Measurements from ENCODE around the gene ACTMAP. TPM values are rescaled to one million over a fixed set of nuclear protein-coding genes. Genes with fewer than 3 reads are reported as not detected.

ACTMAP gene
- total RNA-seq, 1 donor from 2014 or later = 9.5 TPM

DNA sequence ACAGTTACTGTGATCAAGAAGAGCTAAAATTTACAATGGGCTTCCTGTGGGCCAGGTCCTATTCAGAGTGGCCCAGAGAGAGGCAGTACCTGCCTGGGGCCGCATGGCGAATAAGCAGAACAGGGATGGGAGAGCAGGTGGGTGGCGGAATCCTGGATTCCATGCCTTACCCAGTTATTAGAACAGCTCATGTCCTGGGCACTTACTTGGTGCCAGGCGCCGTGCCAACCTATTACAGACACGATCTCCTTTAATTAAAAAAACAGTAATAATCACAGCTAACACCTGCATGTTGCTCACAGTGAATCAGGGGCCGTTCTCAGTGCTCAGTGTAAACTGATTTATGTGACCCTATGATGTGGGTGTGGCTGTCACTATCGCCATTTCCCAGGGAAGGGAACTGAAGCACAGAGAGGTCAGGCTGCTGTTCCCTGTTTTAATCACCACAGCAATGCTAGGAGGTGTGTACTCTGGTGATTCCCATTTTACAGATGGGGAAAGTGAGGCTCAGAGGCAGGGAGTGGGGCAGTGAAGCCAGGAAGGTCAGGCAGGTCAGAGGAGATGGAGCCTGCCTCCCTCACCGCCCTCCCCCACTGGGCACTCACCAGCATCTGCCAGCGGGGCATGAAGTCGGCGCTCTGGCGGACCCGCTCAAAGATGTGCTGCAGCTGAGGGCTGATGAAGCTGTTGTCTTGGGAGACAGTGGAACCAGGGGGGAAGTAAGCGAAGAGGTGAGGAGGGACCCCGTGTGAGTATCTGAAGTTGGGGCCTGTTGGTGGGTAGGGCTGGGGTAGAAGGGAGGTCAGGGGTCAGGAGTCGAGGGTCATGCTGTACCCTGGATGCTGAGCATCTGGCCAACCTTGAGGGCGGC, 45.6 kb downstream of the ACTMAP start:
- Mint-ChIP-seq H3K36me3 (ENCODE audit: low read depth) (peaks cover 37% of the 10 kb centered on the region), H3K4me1 (ENCODE audit: low read depth) (peaks cover 7% of the 10 kb centered on the region), H3K9me3 (no peaks in the 10 kb centered on the region)

DNA sequence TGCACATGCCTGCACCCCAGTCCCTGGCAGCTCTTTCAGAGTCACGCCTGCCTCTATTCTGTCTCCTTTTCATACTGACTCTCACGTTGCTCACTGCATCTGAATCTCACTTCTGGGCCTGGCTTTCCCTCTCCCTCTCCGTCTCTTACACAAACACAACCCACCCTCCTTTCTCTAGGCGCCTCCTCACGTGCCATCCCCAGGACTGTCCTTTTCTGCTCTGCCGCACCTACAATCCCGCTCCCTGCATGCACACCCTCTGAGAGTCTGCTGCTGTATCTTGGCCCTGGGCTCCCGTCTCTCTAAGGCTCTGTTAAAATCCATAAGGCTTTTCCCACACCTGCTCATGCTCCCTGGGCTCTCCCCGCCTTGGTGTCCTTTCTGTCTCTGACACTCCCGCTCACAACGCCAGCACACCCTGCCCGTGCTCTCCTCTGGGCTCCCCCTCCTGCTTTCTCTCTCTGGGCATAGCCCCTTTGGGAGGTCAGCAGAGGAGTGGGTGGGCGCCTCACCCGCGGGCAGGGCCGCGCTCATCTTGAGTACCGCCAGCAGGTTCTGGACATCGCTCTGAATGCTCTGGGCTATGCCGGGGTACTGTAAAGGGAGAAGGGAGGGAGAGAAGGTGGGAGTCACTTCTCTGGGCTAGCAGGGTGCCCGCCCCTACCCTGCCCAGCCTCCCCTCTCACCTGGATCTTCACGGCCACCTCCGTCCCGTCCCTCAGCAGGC, 47.1 kb downstream of the ACTMAP start:
- Mint-ChIP-seq H3K27ac (no peak overlapping the region), H3K36me3 (ENCODE audit: low read depth) (peaks cover 30% of the 10 kb centered on the region), H3K27me3 (ENCODE audit: insufficient read depth) (no peaks in the 10 kb centered on the region), H3K4me3 (no peak overlapping the region), H3K9me3 (no peaks in the 10 kb centered on the region), H3K4me1 (ENCODE audit: low read depth) (no peaks in the 10 kb centered on the region)
- intact Hi-C loops (cut with micrococcal nuclease) = no loop called here
- no peak for DNase-seq (ENCODE audit: low spot score)

More for the DNA sequence above, 45.6 kb downstream of the ACTMAP start:
- no peaks in the 10 kb centered on the region for H3K27me3 Mint-ChIP-seq (ENCODE audit: insufficient read depth)
- intact Hi-C loops (cut with micrococcal nuclease) = no loop called here
- no peak overlapping the region for H3K4me3 Mint-ChIP-seq
- H3K27ac Mint-ChIP-seq = no peak overlapping the region
- no peak for DNase-seq (ENCODE audit: low spot score)

DNA sequence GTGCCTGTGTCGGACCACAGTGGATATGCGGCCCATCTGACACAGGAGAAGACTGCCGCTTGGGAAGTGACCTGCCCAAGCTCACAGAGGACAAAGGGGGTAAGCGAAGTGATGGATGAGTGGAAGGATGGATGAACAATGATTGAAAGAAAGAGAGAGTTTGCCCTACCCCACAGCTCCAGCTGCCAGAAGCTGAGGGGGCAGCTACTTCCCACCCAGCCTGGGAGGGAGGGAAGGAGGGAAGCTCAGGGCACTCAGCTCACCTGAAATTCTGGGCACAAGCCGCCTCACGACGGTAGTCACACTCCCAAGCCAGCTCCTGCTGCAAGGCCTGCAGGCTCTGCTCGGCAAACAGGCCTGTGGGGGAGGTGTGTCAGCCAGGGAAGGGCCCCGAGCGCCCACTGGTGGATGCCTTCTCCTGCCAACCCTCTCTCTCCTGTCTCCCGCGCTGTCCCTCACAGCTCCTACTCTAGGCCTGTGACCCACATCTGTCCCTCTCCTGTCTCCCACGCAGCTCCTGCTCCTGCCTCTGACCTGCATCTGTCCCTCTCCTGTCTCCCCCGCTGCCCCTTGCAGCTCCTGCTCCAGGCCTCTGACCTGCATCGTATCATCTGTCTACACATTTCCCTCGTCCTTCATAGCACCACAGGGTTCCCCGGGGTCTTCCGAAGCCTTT, 47.8 kb downstream of the ACTMAP start:
- DNase-seq (ENCODE audit: low spot score) = no peak
- Mint-ChIP-seq H3K9me3 (no peaks in the 10 kb centered on the region), H3K4me1 (ENCODE audit: low read depth) (no peaks in the 10 kb centered on the region), H3K36me3 (ENCODE audit: low read depth) (peaks cover 29% of the 10 kb centered on the region), H3K27ac (no peak overlapping the region), H3K27me3 (ENCODE audit: insufficient read depth) (no peaks in the 10 kb centered on the region), H3K4me3 (no peak overlapping the region)
- intact Hi-C loops (cut with micrococcal nuclease) = no loop called here

DNA sequence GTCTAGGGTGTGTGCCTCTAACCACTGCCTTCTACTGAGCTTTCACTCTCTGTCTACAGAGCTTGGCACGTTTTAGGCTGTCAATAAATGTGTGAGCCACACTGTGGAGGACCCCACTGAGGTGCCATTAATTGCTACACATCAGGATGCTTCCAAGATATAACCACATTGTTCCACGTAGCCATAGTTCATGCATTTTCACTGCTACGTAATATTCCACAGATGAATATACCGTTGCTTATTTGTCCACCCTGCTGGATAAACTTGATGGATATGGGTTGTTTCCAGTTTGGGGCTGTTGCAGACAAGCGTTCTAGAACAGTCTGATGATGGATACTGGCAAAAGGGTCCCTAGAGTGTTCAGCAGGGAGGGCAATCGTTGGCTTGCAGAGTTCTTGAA, 48.5 kb downstream of the ACTMAP start:
- H3K4me1 Mint-ChIP-seq (ENCODE audit: low read depth) = no peaks in the 10 kb centered on the region
- H3K4me3 Mint-ChIP-seq = no peak overlapping the region
- no peaks in the 10 kb centered on the region for H3K9me3 Mint-ChIP-seq
- H3K36me3 Mint-ChIP-seq (ENCODE audit: low read depth) = peaks cover 25% of the 10 kb centered on the region
- intact Hi-C loops (cut with micrococcal nuclease) = no loop called here
- no peaks in the 10 kb centered on the region for H3K27me3 Mint-ChIP-seq (ENCODE audit: insufficient read depth)
- no peak overlapping the region for H3K27ac Mint-ChIP-seq
- DNase-seq (ENCODE audit: low spot score) = no peak

DNA sequence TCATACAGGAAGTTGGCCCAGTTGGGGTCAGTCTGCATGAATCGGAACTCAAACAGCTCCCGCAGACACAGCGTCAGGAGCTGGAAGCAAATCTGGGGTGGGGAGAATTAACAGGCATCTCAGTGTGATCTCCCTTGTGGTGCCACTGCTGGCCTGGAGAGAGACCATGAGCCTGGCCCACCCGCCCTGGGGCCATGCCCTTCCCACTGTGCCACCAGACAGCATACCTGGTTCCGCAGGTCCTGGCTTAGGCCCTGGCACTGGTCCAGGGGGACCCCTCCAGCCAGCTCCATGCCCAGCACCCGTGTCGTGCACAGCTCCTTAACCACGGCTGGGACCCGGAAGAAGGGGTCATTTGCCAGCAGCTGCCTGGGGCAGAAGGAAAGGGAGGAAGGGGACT, 50.2 kb downstream of the ACTMAP start:
- no peak for DNase-seq (ENCODE audit: low spot score)
- no peaks in the 10 kb centered on the region for H3K9me3 Mint-ChIP-seq
- H3K27ac Mint-ChIP-seq = no peak overlapping the region
- H3K27me3 Mint-ChIP-seq (ENCODE audit: insufficient read depth) = no peaks in the 10 kb centered on the region
- H3K36me3 Mint-ChIP-seq (ENCODE audit: low read depth) = peaks cover 23% of the 10 kb centered on the region
- intact Hi-C loops (cut with micrococcal nuclease) = no loop called here
- no peak overlapping the region for H3K4me3 Mint-ChIP-seq
- H3K4me1 Mint-ChIP-seq (ENCODE audit: low read depth) = no peaks in the 10 kb centered on the region

DNA sequence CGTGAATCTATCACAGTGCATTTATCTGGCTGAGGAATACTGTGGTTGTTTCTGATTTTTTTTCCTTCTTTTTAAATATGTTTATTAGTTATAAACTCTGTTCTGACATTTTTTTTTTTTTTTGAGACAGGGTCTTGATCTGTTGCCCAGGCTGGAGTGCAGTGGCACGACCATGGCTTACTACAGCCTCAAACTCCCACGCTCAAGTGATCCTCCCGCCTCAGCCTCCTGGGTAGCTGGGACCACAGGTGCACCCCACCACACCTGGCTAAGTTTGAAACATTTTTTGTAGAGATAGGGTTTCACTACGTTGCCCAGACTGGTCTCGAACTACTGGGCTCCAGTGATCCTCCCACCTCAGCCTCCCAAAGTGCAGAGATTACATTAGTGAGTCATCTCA, 53.3 kb downstream of the ACTMAP start:
- intact Hi-C loops (cut with micrococcal nuclease) = no loop called here
- H3K27ac Mint-ChIP-seq = no peak overlapping the region
- no peak overlapping the region for H3K4me3 Mint-ChIP-seq
- H3K27me3 Mint-ChIP-seq (ENCODE audit: insufficient read depth) = no peaks in the 10 kb centered on the region
- H3K36me3 Mint-ChIP-seq (ENCODE audit: low read depth) = peaks cover 10% of the 10 kb centered on the region
- H3K4me1 Mint-ChIP-seq (ENCODE audit: low read depth) = no peaks in the 10 kb centered on the region
- DNase-seq (ENCODE audit: low spot score) = no peak
- H3K9me3 Mint-ChIP-seq = no peaks in the 10 kb centered on the region

DNA sequence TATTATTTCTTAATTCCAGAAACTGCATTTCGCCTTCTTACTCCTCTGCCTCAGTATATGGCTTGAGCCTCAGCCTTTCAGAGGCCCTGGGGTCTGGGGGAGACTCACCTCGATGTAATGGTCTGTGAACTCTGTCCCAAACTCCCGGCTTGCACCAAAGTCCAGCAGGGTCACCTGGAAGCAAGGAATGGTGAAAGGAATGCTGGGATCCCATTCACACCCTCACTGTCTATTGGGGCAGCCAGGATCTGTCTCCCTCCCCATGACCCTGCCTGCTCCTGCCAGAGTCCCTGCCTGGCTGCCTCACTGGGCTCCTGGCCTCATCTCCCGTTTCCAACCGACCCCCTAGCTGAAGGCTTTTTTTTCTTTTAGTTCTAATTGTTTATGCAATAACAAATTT, 54.4 kb downstream of the ACTMAP start:
- Mint-ChIP-seq H3K27ac (no peak overlapping the region), H3K36me3 (ENCODE audit: low read depth) (peaks cover 8% of the 10 kb centered on the region), H3K4me1 (ENCODE audit: low read depth) (no peaks in the 10 kb centered on the region), H3K27me3 (ENCODE audit: insufficient read depth) (no peaks in the 10 kb centered on the region), H3K9me3 (no peaks in the 10 kb centered on the region), H3K4me3 (no peak overlapping the region)
- no peak for DNase-seq (ENCODE audit: low spot score)
- intact Hi-C loops (cut with micrococcal nuclease) = no loop called here

DNA sequence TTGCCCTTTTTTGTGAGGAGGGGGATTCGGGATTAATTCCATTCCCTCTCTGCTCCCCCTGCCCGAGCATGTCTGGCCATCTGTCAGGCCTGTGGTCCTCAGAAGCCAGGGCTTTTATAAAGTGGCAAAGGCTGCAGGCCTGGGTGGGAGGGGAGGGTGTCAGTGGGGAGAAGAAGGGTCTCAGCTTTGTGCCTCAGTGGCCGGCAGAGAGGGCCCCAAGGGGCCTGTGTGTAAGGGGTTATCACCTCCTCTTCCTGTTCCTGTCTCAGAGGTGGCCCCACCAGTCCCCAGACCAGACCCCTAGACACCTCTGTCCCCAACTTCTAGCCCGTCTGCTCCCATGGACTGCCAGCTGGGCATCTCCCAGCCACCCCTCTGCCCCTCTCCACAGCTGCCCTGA, 56.4 kb downstream of the ACTMAP start:
- no peaks in the 10 kb centered on the region for H3K4me1 Mint-ChIP-seq (ENCODE audit: low read depth)
- no peak for DNase-seq (ENCODE audit: low spot score)
- no peaks in the 10 kb centered on the region for H3K27me3 Mint-ChIP-seq (ENCODE audit: insufficient read depth)
- H3K4me3 Mint-ChIP-seq = no peak overlapping the region
- intact Hi-C loops (cut with micrococcal nuclease) = no loop called here
- peaks cover 6% of the 10 kb centered on the region for H3K36me3 Mint-ChIP-seq (ENCODE audit: low read depth)
- no peak overlapping the region for H3K27ac Mint-ChIP-seq
- H3K9me3 Mint-ChIP-seq = no peaks in the 10 kb centered on the region

DNA sequence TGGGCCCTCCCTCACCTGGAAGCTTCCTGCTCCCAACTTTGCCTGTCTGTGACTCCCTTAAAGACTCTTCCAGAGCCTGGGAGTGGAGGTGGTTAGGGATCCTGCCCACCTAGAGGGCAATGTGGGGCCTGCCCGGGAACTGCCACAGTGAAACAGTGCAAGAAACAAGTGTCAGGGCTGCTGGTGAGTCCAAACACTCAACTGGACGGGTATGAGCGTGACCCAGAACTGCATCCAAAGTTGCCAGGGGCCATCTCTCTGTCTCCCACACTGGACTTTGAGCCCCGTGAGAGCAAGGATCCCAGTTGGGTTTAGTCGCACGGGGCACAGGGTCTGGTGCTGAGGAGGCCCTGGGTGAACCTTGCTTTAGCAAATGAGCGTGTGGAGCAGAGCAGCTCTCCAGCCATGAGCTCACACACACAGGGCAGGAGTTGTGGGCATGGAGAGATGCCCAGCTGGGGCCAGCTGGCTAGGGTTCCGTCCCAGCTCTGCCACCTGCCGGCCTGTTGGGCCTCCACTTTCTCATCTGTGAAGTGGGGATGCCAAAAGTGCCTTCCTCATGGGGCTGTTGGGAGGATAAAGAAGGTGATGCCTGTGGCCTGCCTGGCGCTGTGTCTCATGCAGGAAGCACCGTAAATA, 57.0 kb downstream of the ACTMAP start:
- intact Hi-C loops (cut with micrococcal nuclease) = no loop called here

DNA sequence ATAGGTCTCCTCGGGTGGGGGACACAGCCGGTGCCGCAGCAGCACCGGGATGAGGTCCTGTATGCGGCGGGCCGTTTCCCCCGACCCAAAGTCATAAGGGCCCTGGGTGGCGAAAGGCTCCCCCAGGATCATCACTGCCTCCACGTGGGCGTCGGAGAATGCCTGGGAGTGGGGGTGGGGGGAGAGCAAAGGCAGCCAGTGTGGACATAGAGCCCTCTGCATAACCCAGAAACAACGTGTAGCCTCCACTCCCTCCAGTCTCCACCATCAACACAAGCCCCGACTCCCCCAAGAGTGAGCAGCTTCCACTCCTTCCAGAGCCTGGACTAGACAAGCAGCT, 58.1 kb downstream of the ACTMAP start:
- H3K4me1 Mint-ChIP-seq (ENCODE audit: low read depth) = no peaks in the 10 kb centered on the region
- H3K36me3 Mint-ChIP-seq (ENCODE audit: low read depth) = peaks cover 6% of the 10 kb centered on the region
- H3K27me3 Mint-ChIP-seq (ENCODE audit: insufficient read depth) = no peaks in the 10 kb centered on the region
- no peak for DNase-seq (ENCODE audit: low spot score)
- no peaks in the 10 kb centered on the region for H3K9me3 Mint-ChIP-seq
- H3K27ac Mint-ChIP-seq = peak overlapping the region; percentile 63
- intact Hi-C loops (cut with micrococcal nuclease) = no loop called here
- no peak overlapping the region for H3K4me3 Mint-ChIP-seq

More for the DNA sequence above, 57.0 kb downstream of the ACTMAP start:
- H3K4me3 Mint-ChIP-seq = no peak overlapping the region
- H3K27me3 Mint-ChIP-seq (ENCODE audit: insufficient read depth) = no peaks in the 10 kb centered on the region
- H3K4me1 Mint-ChIP-seq (ENCODE audit: low read depth) = no peaks in the 10 kb centered on the region
- H3K36me3 Mint-ChIP-seq (ENCODE audit: low read depth) = peaks cover 6% of the 10 kb centered on the region
- DNase-seq (ENCODE audit: low spot score) = no peak
- H3K9me3 Mint-ChIP-seq = no peaks in the 10 kb centered on the region
- H3K27ac Mint-ChIP-seq = peak overlapping the region; percentile 35

DNA sequence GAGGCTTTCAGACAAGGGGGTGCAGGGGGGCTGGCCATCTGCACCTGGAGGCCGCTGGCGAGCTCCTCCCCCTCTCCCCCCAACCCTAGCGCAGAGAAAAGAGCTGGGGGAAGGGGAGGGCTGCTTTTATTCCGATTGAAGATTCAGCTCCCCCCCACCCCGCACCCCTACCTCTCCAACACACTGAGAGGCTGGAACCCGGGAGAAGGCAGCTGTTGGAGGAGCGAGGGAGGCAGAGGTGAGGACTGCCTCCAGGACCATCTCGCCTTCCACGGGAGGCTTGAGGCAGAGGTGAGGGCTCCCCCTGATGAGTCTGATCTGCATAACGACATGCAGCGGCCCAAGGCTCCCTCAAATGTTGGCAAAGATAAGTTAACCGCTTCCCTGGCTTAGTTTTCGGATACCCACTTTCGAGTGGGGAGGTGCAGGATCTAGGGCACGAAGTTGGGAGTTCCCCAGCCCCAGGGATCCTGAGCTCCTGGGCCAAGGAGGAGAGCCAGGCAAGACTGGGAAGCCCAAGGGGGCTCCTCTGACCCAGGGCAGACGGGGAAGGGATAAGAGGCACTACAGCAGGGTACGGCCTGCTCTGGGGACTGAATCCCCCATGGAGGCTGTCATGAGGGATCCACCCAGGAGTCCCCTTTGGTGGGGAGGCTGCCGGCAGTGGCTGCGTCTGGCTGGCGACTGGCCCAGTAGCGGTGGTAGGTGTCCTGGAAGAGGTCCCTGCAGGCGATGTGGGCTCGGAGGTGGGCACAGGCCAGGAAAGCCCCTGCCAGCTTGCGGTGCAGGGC, 58.7 kb downstream of the ACTMAP start:
- H3K27ac Mint-ChIP-seq = peak overlapping the region; percentile 84
- DNase-seq (ENCODE audit: low spot score) = no peak
- intact Hi-C loops (cut with micrococcal nuclease) = loop anchor here (2.0 kb wide), 1 partner anchor 77 kb away; no protein-coding TSS in a partner anchor
- H3K9me3 Mint-ChIP-seq = no peaks in the 10 kb centered on the region
- H3K27me3 Mint-ChIP-seq (ENCODE audit: insufficient read depth) = no peaks in the 10 kb centered on the region
- peaks cover 6% of the 10 kb centered on the region for H3K36me3 Mint-ChIP-seq (ENCODE audit: low read depth)
- H3K4me3 Mint-ChIP-seq = peak overlapping the region; percentile 87
- H3K4me1 Mint-ChIP-seq (ENCODE audit: low read depth) = no peaks in the 10 kb centered on the region
